Gastrocnemius medialis (tissue), 4 donors: Measurements from ENCODE around the gene TEX30.

ENCODE experiments used
- CTCF ChIP-seq, 5 experiments: fragments of 450-650 bp in 3 of 5; fragments of 200-600 bp in 2 of 5; sonication (generic) in 2 of 5; IDR thresholded peaks in 4 of 5; conservative IDR thresholded peaks in 1 of 5; 1 replicate in 4 of 5; 2 replicates in 1 of 5; pipeline ENCODE4 v1.5.1; 2016 to 2019; ENCODE audit warnings: antibody characterized with exemption in 5 of 5, mild to moderate bottlenecking in 3 of 5, moderate library complexity in 3 of 5
- POLR2A ChIP-seq, 2 donors: fragments of 450-650 bp; IDR thresholded peaks; one replicate each; pipeline ENCODE4 v1.6.1; 2017; ENCODE audit warnings: antibody characterized with exemption in 2 of 2, mild to moderate bottlenecking in 2 of 2, moderate library complexity in 2 of 2

- no peak for TF ChIP-seq CTCF (IDR thresholded peaks at IDR 0.05 in 4 of 5, conservative IDR thresholded peaks at IDR 0.05 in 1 of 5)
- TF ChIP-seq POLR2A (IDR thresholded peaks at IDR 0.05) = no peak
These were observed 34.1 kb upstream of the TEX30 start for GRCh38 chr13:102807699-102808098.
